ENCODE results near the gene CARD6.

DNA sequence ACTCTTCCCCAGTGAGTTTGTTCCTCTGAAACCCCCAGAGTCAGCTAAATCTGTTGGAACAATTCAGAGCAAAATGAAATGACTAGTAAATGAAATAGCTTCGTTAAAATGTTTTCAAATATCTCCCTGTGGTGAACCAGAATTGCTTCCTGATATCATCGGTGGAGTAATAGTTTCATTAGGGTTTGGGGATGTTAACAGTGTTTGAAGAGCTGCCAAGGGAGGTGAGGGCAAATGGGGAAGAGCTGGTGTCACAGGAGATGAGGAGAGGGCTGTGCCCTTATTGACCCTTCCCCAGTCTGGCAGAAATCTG, 63.8 kb downstream of the CARD6 start:
- TF ChIP-seq, protein P1, sequence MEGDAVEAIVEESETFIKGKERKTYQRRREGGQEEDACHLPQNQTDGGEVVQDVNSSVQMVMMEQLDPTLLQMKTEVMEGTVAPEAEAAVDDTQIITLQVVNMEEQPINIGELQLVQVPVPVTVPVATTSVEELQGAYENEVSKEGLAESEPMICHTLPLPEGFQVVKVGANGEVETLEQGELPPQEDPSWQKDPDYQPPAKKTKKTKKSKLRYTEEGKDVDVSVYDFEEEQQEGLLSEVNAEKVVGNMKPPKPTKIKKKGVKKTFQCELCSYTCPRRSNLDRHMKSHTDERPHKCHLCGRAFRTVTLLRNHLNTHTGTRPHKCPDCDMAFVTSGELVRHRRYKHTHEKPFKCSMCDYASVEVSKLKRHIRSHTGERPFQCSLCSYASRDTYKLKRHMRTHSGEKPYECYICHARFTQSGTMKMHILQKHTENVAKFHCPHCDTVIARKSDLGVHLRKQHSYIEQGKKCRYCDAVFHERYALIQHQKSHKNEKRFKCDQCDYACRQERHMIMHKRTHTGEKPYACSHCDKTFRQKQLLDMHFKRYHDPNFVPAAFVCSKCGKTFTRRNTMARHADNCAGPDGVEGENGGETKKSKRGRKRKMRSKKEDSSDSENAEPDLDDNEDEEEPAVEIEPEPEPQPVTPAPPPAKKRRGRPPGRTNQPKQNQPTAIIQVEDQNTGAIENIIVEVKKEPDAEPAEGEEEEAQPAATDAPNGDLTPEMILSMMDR (IDR thresholded peaks at IDR 0.05; ENCODE audit: borderline replicate concordance, extremely low read depth, low read length, poor library complexity, severe bottlenecking): no peak
- TF ChIP-seq EZH2 (IDR thresholded peaks at IDR 0.05; ENCODE audit: borderline replicate concordance, low read depth, low read length, severe bottlenecking): no peak
